Measurements from ENCODE around the gene RASGRF2.

DNA sequence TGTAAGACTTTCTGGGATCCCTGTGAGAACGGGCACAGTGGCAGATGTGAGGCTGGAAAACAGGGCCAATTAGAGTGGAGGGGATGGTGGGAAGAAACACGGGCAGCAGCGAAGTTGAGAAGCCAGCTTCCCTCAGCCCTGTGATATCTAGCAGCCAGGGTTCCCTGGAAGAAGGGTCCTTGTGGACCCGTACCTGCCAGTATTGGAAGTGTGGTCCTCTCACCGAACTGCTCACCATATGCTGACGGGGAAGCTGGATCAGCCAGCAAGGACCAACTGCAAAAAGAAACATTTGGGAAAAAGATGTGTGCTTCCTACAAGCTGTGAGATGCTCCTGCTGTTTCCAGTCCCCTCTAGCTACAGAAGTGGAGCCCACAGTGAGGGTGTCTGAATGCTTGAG, 286.5 kb downstream of the RASGRF2 start:
- TF ChIP-seq CTCF (conservative IDR thresholded peaks at IDR 0.05; ENCODE audit: low read length) (no peak), EZH2phosphoT487 (IDR thresholded peaks at IDR 0.05; ENCODE audit: borderline replicate concordance, low read depth, low read length) (no peak)
